HepG2 (cell line): Measurements from ENCODE around the gene TRAPPC10. TPM values are rescaled to one million over a fixed set of nuclear protein-coding genes. Genes with fewer than 3 reads are reported as not detected.

ENCODE experiments used
- ATAC-seq: fragments of 200-7000 bp; cut with Tn5 transposase; 3 replicates; pipeline ENCODE4 v1.9.1; 2020; ENCODE audit warnings: mild to moderate bottlenecking, moderate library complexity
- BruUV-seq: library from RNA; stranded (reverse); fragments of 400-500 nt; replicated peaks from 2 replicates; lab custom pipeline; 2021; lab: Mats Ljungman, UMichigan
- CTCF ChIA-PET: fragments of 300-600 bp; formaldehyde crosslinking; extraction: SDS; loops from one replicate; lab custom pipeline; 2021; ENCODE audit warnings: low total read pairs, inconsistent platforms, low intra/inter-chr PET ratio; lab: Yijun Ruan, JAX
- POLR2A ChIA-PET: fragments of 350-600 bp; sonication (Branson Sonifier 250); formaldehyde crosslinking; loops from one replicate; lab custom pipeline; 2020; ENCODE audit warnings: antibody characterized with exemption, inconsistent platforms; lab: Yijun Ruan, JAX
- DNase-seq: peaks from one replicate; pipeline ENCODE4 v3.0.0-alpha.2; 2015; ENCODE audit warnings: low spot score
- FAIRE-seq: peaks from 3 replicates; lab custom pipeline; 2011; peaks lifted over from hg19 to GRCh38; lab: Jason Lieb, UNC
- H2AFZ ChIP-seq: one replicate; pipeline ENCODE4 v1.6.1; 2011; ENCODE audit warnings: low read length, inconsistent platforms
- H3K27ac ChIP-seq: fragments of 300-600 bp; 3 replicates; pipeline ENCODE4 v1.8.0; 2011; ENCODE audit warnings: mixed run types, mild to moderate bottlenecking, mixed read lengths, low read length, inconsistent platforms; ENCODE audit not compliant: insufficient read depth; ENCODE audit errors: extremely low read length
- H3K27me3 ChIP-seq, 2 experiments: fragments of 200-600 bp in 1 of 2; 2 replicates in 1 of 2; 3 replicates in 1 of 2; pipeline versions ENCODE4 v1.6.0 to v1.8.0; 2011; ENCODE audit warnings: low read length in 2 of 2, mild to moderate bottlenecking in 2 of 2, moderate library complexity in 2 of 2, inconsistent platforms in 1 of 2; ENCODE audit not compliant: insufficient read depth in 2 of 2, control insufficient read depth in 1 of 2
- H3K36me3 ChIP-seq, 2 experiments: fragments of 200-600 bp in 1 of 2; replicated peaks in 1 of 2; 2 replicates in 1 of 2; 3 replicates in 1 of 2; pipeline versions ENCODE4 v1.5.1 to v1.8.0; 2011; ENCODE audit warnings: low read length in 2 of 2, inconsistent platforms in 1 of 2; ENCODE audit not compliant: insufficient read depth in 2 of 2, control insufficient read depth in 1 of 2
- H3K4me1 ChIP-seq: 2 replicates; pipeline ENCODE4 v1.5.1; 2012; ENCODE audit warnings: low read length, inconsistent platforms; ENCODE audit not compliant: insufficient read depth
- H3K4me2 ChIP-seq: 2 replicates; pipeline ENCODE4 v1.6.0; 2011; ENCODE audit warnings: low read depth, low read length, inconsistent platforms
- H3K4me3 ChIP-seq, 3 experiments: fragments of 200-600 bp in 1 of 3; sonication (generic), shearing (Covaris generic) in 1 of 3; replicated peaks in 1 of 3; 2 replicates each; pipeline ENCODE4 v1.5.1; 2011 to 2016; ENCODE audit warnings: low read length in 3 of 3, inconsistent platforms in 2 of 3, low read depth in 2 of 3, mild to moderate bottlenecking in 2 of 3, control low read depth in 1 of 3, mixed read lengths in 1 of 3; ENCODE audit not compliant: insufficient read depth in 1 of 3
- H3K79me2 ChIP-seq: one replicate; pipeline ENCODE4 v1.6.1; 2011; ENCODE audit warnings: low read length, inconsistent platforms; ENCODE audit not compliant: insufficient read depth
- H3K9ac ChIP-seq: 2 replicates; pipeline ENCODE4 v1.6.0; 2011; ENCODE audit warnings: mild to moderate bottlenecking, low read depth, low read length, inconsistent platforms; ENCODE audit not compliant: insufficient read depth
- H3K9me3 ChIP-seq: 2 replicates; pipeline ENCODE4 v1.5.1; 2012; ENCODE audit warnings: mild to moderate bottlenecking, low read length
- H4K20me1 ChIP-seq: 2 replicates; pipeline ENCODE4 v1.6.0; 2011; ENCODE audit warnings: inconsistent platforms, mild to moderate bottlenecking, low read length, moderate library complexity; ENCODE audit not compliant: insufficient read depth
- SMAD9 ChIP-seq: sonication (generic); formaldehyde crosslinking; IDR thresholded peaks from 2 replicates; pipeline ENCODE4 v1.5.1; 2020; ENCODE audit warnings: mild to moderate bottlenecking, missing genetic modification reagents
- ZNF343 ChIP-seq: sonication (generic); formaldehyde crosslinking; IDR thresholded peaks from 2 replicates; pipeline ENCODE4 v1.4.0; 2020; ENCODE audit warnings: mild to moderate bottlenecking, missing genetic modification reagents
- ZNF580 ChIP-seq: IDR thresholded peaks from 2 replicates; pipeline ENCODE4 v1.6.1; 2016; ENCODE audit warnings: low read depth, borderline replicate concordance
- ZNF761 ChIP-seq: sonication (generic); formaldehyde crosslinking; conservative IDR thresholded peaks from 2 replicates; pipeline ENCODE4 v1.4.0; 2020; ENCODE audit warnings: mild to moderate bottlenecking, missing genetic modification reagents
- WGBS: methylation state at CpG from one replicate; pipeline ENCODE4 v1.1.6; 2017; ENCODE audit warnings: low lambda C conversion rate; 5-methylcytosine and 5-hydroxymethylcytosine counted together
- in situ Hi-C: cut with HindIII; loops from 2 replicates; pipeline ENCODE4 v1.10.0; 2017; ENCODE audit warnings: low pct_unique_long_range_greater_than_20kb; ENCODE audit not compliant: extremely low pct_ligation_motif_present
- intact Hi-C: fragments of 100-400 bp; cut with micrococcal nuclease; formaldehyde crosslinking; loops from one replicate; pipeline ENCODE4 v1.10.0; 2022; ENCODE audit not compliant: unreplicated experiment
- polyA plus RNA-seq, 8 experiments: library from polyadenylated mRNA; depleted of rRNA in 3 of 8; stranded (reverse) in 7 of 8; unstranded in 1 of 8; fragments of >200 nt; fragmentation: Illumina TruSeq in 4 of 8; extraction: Trizol in 4 of 8; gene quantifications; 2 replicates each; pipeline versions ENCODE4 v1.2.1 to v1.2.3, GENCODE V29; 2011 to 2016; ENCODE audit warnings: low read depth in 4 of 8, missing spikeins in 1 of 8, mixed read lengths in 1 of 8; ENCODE audit not compliant: insufficient read depth in 1 of 8
- total RNA-seq, 5 experiments: library from RNA; depleted of rRNA; stranded (reverse); fragments of >200 nt; fragmentation: Illumina TruSeq; extraction: Trizol; gene quantifications; 2 replicates each; pipeline ENCODE4 v1.2.3, GENCODE V29; 2016; ENCODE audit warnings: low read depth in 1 of 5
- TF ChIP-seq, protein P1 (sequence below): sonication (generic); formaldehyde crosslinking; IDR thresholded peaks from 2 replicates; pipeline ENCODE4 v1.5.1; 2020; ENCODE audit warnings: mild to moderate bottlenecking, missing genetic modification reagents, borderline replicate concordance
- TF ChIP-seq, protein P2 (sequence below): sonication (generic); formaldehyde crosslinking; IDR thresholded peaks from 2 replicates; pipeline ENCODE4 v1.4.0; 2020; ENCODE audit warnings: mild to moderate bottlenecking, missing genetic modification reagents
- TF ChIP-seq, protein P3 (sequence below): sonication (generic); formaldehyde crosslinking; IDR thresholded peaks from 2 replicates; pipeline ENCODE4 v1.4.0; 2020; ENCODE audit warnings: missing genetic modification reagents
- TF ChIP-seq, protein P4 (sequence below): sonication (generic); formaldehyde crosslinking; IDR thresholded peaks from 2 replicates; pipeline ENCODE4 v1.5.1; 2020; ENCODE audit warnings: missing genetic modification reagents, mild to moderate bottlenecking, borderline replicate concordance

Gene TRAPPC10
- total and polyA plus RNA-seq, 2 of the 13 experiments (the other 11 are each of a cell fraction or from before 2014, with no cell fraction given) = 10.6 to 16.5 TPM

- Histone ChIP-seq H4K20me1 (no peaks in the 10 kb centered on the region), H3K4me3 (no peak overlapping the region), H3K36me3 (no peaks in the 10 kb centered on the region), H3K9me3 (no peaks in the 10 kb centered on the region), H3K4me2 (no peak overlapping the region), H3K27ac (no peak overlapping the region), H2AFZ (no peak overlapping the region), H3K79me2 (no peaks in the 10 kb centered on the region), H3K9ac (no peak overlapping the region), H3K4me1 (peaks cover 25% of the 10 kb centered on the region), H3K27me3 (peaks cover 2 to 53% of the 10 kb centered on the region in 2 experiments; a peak in 3 of 5 replicates)
- DNase-seq (no peak), FAIRE-seq (no peak), ATAC-seq (no peak)
- ChIA-PET CTCF (no interaction called here), POLR2A (no interaction called here)
- no peak for TF ChIP-seq ZNF580 (CRISPR knock-in tag)
- TF ChIP-seq, protein P1, sequence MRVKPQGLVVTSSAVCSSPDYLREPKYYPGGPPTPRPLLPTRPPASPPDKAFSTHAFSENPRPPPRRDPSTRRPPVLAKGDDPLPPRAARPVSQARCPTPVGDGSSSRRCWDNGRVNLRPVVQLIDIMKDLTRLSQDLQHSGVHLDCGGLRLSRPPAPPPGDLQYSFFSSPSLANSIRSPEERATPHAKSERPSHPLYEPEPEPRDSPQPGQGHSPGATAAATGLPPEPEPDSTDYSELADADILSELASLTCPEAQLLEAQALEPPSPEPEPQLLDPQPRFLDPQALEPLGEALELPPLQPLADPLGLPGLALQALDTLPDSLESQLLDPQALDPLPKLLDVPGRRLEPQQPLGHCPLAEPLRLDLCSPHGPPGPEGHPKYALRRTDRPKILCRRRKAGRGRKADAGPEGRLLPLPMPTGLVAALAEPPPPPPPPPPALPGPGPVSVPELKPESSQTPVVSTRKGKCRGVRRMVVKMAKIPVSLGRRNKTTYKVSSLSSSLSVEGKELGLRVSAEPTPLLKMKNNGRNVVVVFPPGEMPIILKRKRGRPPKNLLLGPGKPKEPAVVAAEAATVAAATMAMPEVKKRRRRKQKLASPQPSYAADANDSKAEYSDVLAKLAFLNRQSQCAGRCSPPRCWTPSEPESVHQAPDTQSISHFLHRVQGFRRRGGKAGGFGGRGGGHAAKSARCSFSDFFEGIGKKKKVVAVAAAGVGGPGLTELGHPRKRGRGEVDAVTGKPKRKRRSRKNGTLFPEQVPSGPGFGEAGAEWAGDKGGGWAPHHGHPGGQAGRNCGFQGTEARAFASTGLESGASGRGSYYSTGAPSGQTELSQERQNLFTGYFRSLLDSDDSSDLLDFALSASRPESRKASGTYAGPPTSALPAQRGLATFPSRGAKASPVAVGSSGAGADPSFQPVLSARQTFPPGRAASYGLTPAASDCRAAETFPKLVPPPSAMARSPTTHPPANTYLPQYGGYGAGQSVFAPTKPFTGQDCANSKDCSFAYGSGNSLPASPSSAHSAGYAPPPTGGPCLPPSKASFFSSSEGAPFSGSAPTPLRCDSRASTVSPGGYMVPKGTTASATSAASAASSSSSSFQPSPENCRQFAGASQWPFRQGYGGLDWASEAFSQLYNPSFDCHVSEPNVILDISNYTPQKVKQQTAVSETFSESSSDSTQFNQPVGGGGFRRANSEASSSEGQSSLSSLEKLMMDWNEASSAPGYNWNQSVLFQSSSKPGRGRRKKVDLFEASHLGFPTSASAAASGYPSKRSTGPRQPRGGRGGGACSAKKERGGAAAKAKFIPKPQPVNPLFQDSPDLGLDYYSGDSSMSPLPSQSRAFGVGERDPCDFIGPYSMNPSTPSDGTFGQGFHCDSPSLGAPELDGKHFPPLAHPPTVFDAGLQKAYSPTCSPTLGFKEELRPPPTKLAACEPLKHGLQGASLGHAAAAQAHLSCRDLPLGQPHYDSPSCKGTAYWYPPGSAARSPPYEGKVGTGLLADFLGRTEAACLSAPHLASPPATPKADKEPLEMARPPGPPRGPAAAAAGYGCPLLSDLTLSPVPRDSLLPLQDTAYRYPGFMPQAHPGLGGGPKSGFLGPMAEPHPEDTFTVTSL = no peak
- no peak for TF ChIP-seq SMAD9 (CRISPR knock-in tag)
- no peak for TF ChIP-seq ZNF343 (CRISPR knock-in tag)
- TF ChIP-seq, protein P2, sequence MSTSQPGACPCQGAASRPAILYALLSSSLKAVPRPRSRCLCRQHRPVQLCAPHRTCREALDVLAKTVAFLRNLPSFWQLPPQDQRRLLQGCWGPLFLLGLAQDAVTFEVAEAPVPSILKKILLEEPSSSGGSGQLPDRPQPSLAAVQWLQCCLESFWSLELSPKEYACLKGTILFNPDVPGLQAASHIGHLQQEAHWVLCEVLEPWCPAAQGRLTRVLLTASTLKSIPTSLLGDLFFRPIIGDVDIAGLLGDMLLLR (CRISPR knock-in tag) = no peak
- no peak for TF ChIP-seq ZNF761
- TF ChIP-seq, protein P3, sequence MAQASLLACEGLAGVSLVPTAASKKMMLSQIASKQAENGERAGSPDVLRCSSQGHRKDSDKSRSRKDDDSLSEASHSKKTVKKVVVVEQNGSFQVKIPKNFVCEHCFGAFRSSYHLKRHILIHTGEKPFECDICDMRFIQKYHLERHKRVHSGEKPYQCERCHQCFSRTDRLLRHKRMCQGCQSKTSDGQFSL = no peak
- TF ChIP-seq, protein P4, sequence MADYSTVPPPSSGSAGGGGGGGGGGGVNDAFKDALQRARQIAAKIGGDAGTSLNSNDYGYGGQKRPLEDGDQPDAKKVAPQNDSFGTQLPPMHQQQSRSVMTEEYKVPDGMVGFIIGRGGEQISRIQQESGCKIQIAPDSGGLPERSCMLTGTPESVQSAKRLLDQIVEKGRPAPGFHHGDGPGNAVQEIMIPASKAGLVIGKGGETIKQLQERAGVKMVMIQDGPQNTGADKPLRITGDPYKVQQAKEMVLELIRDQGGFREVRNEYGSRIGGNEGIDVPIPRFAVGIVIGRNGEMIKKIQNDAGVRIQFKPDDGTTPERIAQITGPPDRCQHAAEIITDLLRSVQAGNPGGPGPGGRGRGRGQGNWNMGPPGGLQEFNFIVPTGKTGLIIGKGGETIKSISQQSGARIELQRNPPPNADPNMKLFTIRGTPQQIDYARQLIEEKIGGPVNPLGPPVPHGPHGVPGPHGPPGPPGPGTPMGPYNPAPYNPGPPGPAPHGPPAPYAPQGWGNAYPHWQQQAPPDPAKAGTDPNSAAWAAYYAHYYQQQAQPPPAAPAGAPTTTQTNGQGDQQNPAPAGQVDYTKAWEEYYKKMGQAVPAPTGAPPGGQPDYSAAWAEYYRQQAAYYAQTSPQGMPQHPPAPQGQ (CRISPR knock-in tag) = no peak
- intact Hi-C loops (no loop called here), in situ Hi-C loops (no loop called here)
- no TSS peak for BruUV-seq
- WGBS = 67% methylated on average over 3 of the region's 18 CpGs
These were observed 16.5 kb upstream of the TRAPPC10 start for GRCh38 chr21:43995521-43996105.
